Panc1 (cell line): ENCODE measurements around the gene GRAMD1B. TPM values are rescaled to one million over a fixed set of nuclear protein-coding genes. Genes with fewer than 3 reads are reported as not detected.

ENCODE experiments used
- ATAC-seq: fragments of 200-7000 bp; cut with Tn5 transposase; 2 replicates; pipeline ENCODE4 v1.9.1; 2020; ENCODE audit warnings: mild to moderate bottlenecking, moderate library complexity
- BruUV-seq: library from RNA; stranded (reverse); fragments of 400-500 nt; replicated peaks from 2 replicates; lab custom pipeline; 2021; lab: Mats Ljungman, UMichigan
- CTCF ChIA-PET: fragments of 300-600 bp; sonication (Branson Sonifier 250); formaldehyde crosslinking; loops from one replicate; lab custom pipeline; 2022; ENCODE audit warnings: antibody characterized with exemption; lab: Charles Lee
- POLR2A ChIA-PET: fragments of 300-600 bp; sonication (Branson Sonifier 250); formaldehyde crosslinking; loops from one replicate; lab custom pipeline; 2022; ENCODE audit warnings: antibody characterized with exemption; lab: Charles Lee
- DNase-seq: peaks from one replicate; pipeline ENCODE4 v3.0.0-alpha.2; 2010; ENCODE audit warnings: low read depth, low spot score
- H3K27ac ChIP-seq: 2 replicates; pipeline ENCODE4 v1.5.1; 2011; ENCODE audit warnings: mild to moderate bottlenecking, low read length, inconsistent platforms
- H3K27me3 ChIP-seq: fragments of 200-500 bp; sonication (Bioruptor generic); 2 replicates; pipeline ENCODE4 v1.6.0; 2014; ENCODE audit warnings: low read length, inconsistent platforms; ENCODE audit not compliant: control insufficient read depth, insufficient read depth
- H3K36me3 ChIP-seq: fragments of 200-500 bp; sonication (Bioruptor generic); 2 replicates; pipeline ENCODE4 v1.5.1; 2014; ENCODE audit warnings: inconsistent platforms, mild to moderate bottlenecking, low read length, moderate library complexity; ENCODE audit not compliant: control insufficient read depth, insufficient read depth
- H3K4me1 ChIP-seq: 2 replicates; pipeline ENCODE4 v1.5.1; 2011; ENCODE audit warnings: inconsistent platforms, mild to moderate bottlenecking, low read length, moderate library complexity; ENCODE audit not compliant: control insufficient read depth, insufficient read depth
- H3K4me3 ChIP-seq, 2 experiments: 2 replicates each; pipeline ENCODE4 v1.5.1; 2011 to 2012; ENCODE audit warnings: low read depth in 2 of 2, low read length in 2 of 2, mild to moderate bottlenecking in 2 of 2, inconsistent platforms in 1 of 2, moderate library complexity in 1 of 2
- H3K9me3 ChIP-seq: fragments of 200-500 bp; sonication (Bioruptor generic); 2 replicates; pipeline ENCODE4 v1.5.1; 2014; ENCODE audit warnings: low read depth, mild to moderate bottlenecking, inconsistent platforms, low read length, moderate library complexity; ENCODE audit not compliant: control insufficient read depth, insufficient read depth
- CTCF ChIP-seq: fragments of 450-650 bp; IDR thresholded peaks from 2 replicates; pipeline ENCODE4 v1.5.1; 2017; ENCODE audit warnings: mild to moderate bottlenecking
- POLR2AphosphoS5 ChIP-seq: IDR thresholded peaks from 2 replicates; pipeline ENCODE4 v1.6.1; 2012; ENCODE audit warnings: mild to moderate bottlenecking, low read depth, low read length, moderate library complexity
- REST ChIP-seq, 2 experiments: IDR thresholded peaks; 2 replicates each; pipeline ENCODE4 v1.6.1; 2011 to 2012; ENCODE audit warnings: low read depth in 2 of 2, control low read depth in 1 of 2, low read length in 1 of 2, mild to moderate bottlenecking in 1 of 2, moderate library complexity in 1 of 2; ENCODE audit not compliant: insufficient read depth in 1 of 2
- SIN3A ChIP-seq: IDR thresholded peaks from 2 replicates; pipeline ENCODE4 v1.6.1; 2012; ENCODE audit warnings: low read depth, mild to moderate bottlenecking, low read length, moderate library complexity, borderline replicate concordance; ENCODE audit not compliant: insufficient read depth
- TCF7L2 ChIP-seq: IDR thresholded peaks from 2 replicates; pipeline ENCODE4 v1.6.1; 2011; ENCODE audit warnings: mild to moderate bottlenecking, low read depth, low read length, inconsistent platforms
- in situ Hi-C: cut with HindIII; loops from 2 replicates; pipeline ENCODE4 v1.10.0; 2016; ENCODE audit warnings: low sequenced_read_pairs, low pct_unique_long_range_greater_than_20kb
- intact Hi-C: fragments of 100-400 bp; cut with micrococcal nuclease; formaldehyde crosslinking; loops from one replicate; pipeline ENCODE4 v1.10.0; 2022; ENCODE audit not compliant: unreplicated experiment
- total RNA-seq: library from RNA; stranded (reverse); gene quantifications from one replicate; pipeline ENCODE4 v1.2.1, GENCODE V29; 2021; ENCODE audit not compliant: unreplicated experiment

The GRAMD1B gene
- total RNA-seq, 1 experiment from 2014 or later = 0.46 TPM

- ATAC-seq = no peak
- no peak for DNase-seq
- BruUV-seq = no TSS peak
- intact Hi-C loops (no loop called here), in situ Hi-C loops (no loop called here)
- Histone ChIP-seq H3K27ac (no peak overlapping the region), H3K27me3 (peaks cover 6% of the 10 kb centered on the region), H3K9me3 (no peaks in the 10 kb centered on the region), H3K4me3 (no peak overlapping the region), H3K4me1 (no peaks in the 10 kb centered on the region), H3K36me3 (no peaks in the 10 kb centered on the region)
- peak; percentile 62 for TF ChIP-seq CTCF
- TF ChIP-seq SIN3A = no peak
- TF ChIP-seq TCF7L2 = no peak
- no peak for TF ChIP-seq POLR2AphosphoS5
- no peak for TF ChIP-seq REST (IDR thresholded peaks at IDR 0.05; ENCODE audit: insufficient read depth in 1 of 2, low read depth in 2 of 2, low read length in 1 of 2)
- ChIA-PET POLR2A (no interaction called here), CTCF (interaction anchor here (0.6 to 1.0 kb wide), 4 partner anchors 18 to 187 kb away, joined by 3 to 8 read pairs (median 3); no protein-coding TSS in a partner anchor)
These were observed 4.2 kb downstream of the GRAMD1B start for GRCh38 chr11:123434262-123434661.

- H3K27ac ChIP-seq = no peak overlapping the region
- BruUV-seq = no TSS peak
- peaks cover 6% of the 10 kb centered on the region for H3K27me3 ChIP-seq
- ATAC-seq (no peak), DNase-seq (no peak)
- H3K4me3 ChIP-seq = no peak overlapping the region
- intact Hi-C loops = no loop called here
- no peaks in the 10 kb centered on the region for H3K4me1 ChIP-seq
- no peaks in the 10 kb centered on the region for H3K36me3 ChIP-seq
- TF ChIP-seq POLR2AphosphoS5 = no peak
- no peak for TF ChIP-seq TCF7L2
- TF ChIP-seq SIN3A = no peak
- no peak for TF ChIP-seq CTCF
- TF ChIP-seq REST (IDR thresholded peaks at IDR 0.05; ENCODE audit: insufficient read depth in 1 of 2, low read depth in 2 of 2, low read length in 1 of 2) = no peak
- H3K9me3 ChIP-seq = no peaks in the 10 kb centered on the region
- ChIA-PET POLR2A (no interaction called here), CTCF (interaction anchor here (0.5 to 1.0 kb wide), 4 partner anchors 27 to 493 kb away, joined by 3 to 8 read pairs (median 4); no protein-coding TSS in a partner anchor)
- in situ Hi-C loops = no loop called here
These were observed 4.8 kb downstream of the GRAMD1B start for GRCh38 chr11:123434911-123435310.
